ENCODE measurements around the gene SEC23A. TPM values are rescaled to one million over a fixed set of nuclear protein-coding genes. Genes with fewer than 3 reads are reported as not detected.

The SEC23A gene
- total RNA-seq, 1 donor from 2014 or later = 72.3 TPM

DNA sequence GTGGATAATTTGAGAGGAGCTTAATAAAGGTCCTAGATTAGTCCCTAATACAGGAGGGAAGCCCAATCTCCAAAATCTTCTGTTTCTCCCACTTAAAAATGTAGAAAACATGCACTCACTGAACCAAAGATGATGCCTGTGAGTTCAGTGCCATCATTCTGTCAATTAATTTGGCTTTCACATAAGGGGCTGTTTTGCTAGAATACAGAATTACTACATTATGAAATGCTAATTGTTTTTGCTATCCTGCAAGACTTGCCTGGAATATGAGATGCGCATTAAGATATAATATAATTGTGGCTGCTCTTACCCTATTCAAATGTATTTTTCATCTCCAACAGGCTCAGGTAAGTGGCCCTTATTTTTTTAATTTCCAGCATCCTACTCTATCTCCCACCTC, 111.7 kb downstream of the SEC23A start:
- no peak for DNase-seq (ENCODE audit: low spot score)

DNA sequence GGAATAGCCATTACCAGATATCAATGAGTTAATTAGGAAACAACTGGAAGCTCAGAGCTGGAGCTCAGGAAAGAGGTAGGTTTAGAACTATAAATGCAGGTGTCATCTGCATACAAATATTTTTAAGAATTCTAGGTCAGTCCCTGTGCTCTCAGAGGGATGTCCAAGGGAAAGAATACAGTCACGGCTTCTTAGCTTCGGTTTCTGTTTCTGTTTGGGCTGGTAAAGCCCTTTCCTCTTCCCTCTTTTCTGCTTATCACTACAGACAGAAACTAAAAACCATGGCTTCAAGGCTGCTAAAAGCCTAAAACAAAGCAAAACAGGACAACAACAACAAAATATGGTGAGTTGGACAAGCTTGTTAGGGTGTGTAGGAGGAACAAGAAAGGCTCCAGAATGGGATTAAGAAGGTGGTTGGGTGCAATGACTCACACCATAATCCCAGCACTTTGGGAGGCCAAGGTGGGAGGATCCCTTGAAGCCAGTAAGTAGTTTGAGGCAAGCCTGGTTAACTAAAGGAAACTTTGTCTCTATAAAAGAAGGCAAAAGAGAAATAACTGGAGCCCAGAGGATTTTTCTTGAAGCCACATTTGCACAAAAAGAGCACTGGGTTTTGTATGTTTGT, 113.0 kb downstream of the SEC23A start:
- DNase-seq (ENCODE audit: low spot score) = no peak

DNA sequence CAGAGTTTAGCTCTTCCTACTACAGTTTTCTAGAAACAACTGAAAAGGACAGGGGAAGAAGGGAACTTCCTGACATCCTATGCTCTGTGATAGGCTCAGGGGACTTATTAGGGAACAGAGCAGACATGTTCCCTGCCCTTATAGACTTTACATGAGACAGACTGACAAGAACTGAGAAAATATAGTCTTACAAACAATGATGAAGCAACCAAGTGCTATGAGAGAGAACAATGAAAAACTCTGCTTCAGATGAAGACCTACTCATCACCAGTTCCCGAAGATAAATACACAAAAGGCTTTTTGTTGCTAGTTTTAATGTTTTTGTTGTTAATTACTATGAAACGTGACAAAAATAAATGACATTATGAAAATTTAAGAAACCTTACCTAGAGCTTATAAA, 115.3 kb downstream of the SEC23A start:
- no peak for DNase-seq (ENCODE audit: low spot score)

DNA sequence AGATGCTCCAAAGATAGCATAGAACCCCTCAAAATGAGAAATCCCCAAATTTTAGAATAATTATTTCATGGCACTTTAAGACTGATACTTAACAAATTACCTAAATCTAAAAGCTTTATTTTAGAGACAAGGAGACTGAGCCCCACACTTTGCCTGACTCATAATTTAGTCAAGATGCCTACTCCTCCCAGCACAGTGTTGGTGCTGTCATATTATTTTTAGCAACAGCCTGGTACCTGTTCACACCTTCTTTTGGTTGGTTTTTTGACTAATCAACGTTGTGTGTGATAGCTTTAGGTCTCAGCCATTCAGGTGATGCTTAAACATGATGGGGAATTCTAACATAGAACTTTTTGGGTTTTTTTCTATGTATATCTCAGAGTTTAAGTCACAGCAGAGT, 120.2 kb downstream of the SEC23A start:
- DNase-seq (ENCODE audit: low spot score) = no peak

DNA sequence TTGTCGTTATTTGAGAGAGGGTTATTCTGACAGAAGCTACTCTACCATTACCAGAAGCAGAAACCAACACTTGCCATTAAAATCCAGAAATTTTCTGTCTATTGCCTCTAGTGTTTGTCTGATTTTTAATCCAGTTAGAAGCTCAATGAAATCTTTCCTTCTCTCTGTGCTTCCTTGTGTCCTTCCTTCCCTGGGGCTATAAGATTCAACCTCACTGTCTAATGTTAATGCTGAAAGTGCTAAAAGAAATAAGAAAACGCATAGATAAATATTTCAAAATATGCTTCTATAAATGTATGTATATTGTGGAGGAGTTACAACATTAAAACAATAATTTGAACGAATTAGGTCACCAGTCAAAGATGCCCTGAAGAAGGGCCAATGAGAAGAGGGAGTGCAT, 120.8 kb downstream of the SEC23A start:
- no peak for DNase-seq (ENCODE audit: low spot score)

Other genes starting within 250 kb of the SEC23A start
- gene GEMIN2, start 11.1 kb upstream of the SEC23A start, total RNA-seq = 9.4 TPM
- gene TRAPPC6B, start 67.1 kb upstream of the SEC23A start, total RNA-seq = 17.4 TPM
- 60.1 TPM for gene PNN, start 72.0 kb upstream of the SEC23A start, total RNA-seq
- gene MIA2, start 130.7 kb upstream of the SEC23A start, total RNA-seq = 81.7 TPM